Measurements from ENCODE around the gene SRCAP. TPM values are rescaled to one million over a fixed set of nuclear protein-coding genes. Genes with fewer than 3 reads are reported as not detected.

Gene SRCAP
- total and polyA plus RNA-seq, 2 of the 8 experiments (the other 6 are each of a cell fraction or from before 2014, with no cell fraction given) = 5.5 to 54.3 TPM

- no peak for TF ChIP-seq SP2 (IDR thresholded peaks at IDR 0.05; ENCODE audit: low read length)
- no peak for TF ChIP-seq POLR2AphosphoS5 (IDR thresholded peaks at IDR 0.05; ENCODE audit: low read depth, low read length)
- no peak for TF ChIP-seq HDAC6 (IDR thresholded peaks at IDR 0.05; ENCODE audit: low read depth, low read length)
Measured at GRCh38 chr16:30764086-30764485, 65.1 kb downstream of the SRCAP start (continued).

Measured in H1 (cell line).